Measurements from ENCODE around the gene POTEJ.
"Not testable (repeated sequence)": the region's sequence is repeated elsewhere in the genome, so short reads cannot be mapped to it uniquely, and the experiment has no call there.

Gene POTEJ

DNA sequence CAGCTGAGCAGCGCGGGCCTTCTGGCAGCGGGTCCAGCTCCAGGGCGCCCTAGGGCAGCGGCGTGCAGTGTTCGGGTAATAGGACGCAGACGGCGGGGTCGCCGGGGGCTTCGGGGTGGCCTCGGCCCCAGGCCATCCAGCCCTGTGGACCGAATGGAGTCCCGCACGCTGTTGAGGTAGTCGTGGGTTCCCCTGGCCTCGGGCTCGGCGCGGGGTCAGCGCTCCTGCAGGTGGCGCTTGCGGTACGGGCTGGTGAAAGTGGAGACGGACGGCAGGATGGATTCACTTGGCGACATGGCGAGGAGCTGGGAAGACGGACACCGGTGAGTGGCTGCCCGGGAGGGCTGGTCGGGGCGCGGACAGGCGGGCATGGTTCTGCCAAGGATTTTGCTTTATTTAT is 82.2 kb downstream of the POTEJ start:
- TF ChIP-seq, protein P1, sequence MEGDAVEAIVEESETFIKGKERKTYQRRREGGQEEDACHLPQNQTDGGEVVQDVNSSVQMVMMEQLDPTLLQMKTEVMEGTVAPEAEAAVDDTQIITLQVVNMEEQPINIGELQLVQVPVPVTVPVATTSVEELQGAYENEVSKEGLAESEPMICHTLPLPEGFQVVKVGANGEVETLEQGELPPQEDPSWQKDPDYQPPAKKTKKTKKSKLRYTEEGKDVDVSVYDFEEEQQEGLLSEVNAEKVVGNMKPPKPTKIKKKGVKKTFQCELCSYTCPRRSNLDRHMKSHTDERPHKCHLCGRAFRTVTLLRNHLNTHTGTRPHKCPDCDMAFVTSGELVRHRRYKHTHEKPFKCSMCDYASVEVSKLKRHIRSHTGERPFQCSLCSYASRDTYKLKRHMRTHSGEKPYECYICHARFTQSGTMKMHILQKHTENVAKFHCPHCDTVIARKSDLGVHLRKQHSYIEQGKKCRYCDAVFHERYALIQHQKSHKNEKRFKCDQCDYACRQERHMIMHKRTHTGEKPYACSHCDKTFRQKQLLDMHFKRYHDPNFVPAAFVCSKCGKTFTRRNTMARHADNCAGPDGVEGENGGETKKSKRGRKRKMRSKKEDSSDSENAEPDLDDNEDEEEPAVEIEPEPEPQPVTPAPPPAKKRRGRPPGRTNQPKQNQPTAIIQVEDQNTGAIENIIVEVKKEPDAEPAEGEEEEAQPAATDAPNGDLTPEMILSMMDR (IDR thresholded peaks at IDR 0.05; ENCODE audit: borderline replicate concordance, control extremely low read depth, extremely low read depth, insufficient read depth, missing control alignments) = peak; percentile 33
- in situ Hi-C loops (cut with MboI; ENCODE audit: low sequenced_read_pairs, unreplicated experiment) = not testable (repeated sequence)
- DNase-seq (ENCODE audit: low spot score) = peak; percentile 47

DNA sequence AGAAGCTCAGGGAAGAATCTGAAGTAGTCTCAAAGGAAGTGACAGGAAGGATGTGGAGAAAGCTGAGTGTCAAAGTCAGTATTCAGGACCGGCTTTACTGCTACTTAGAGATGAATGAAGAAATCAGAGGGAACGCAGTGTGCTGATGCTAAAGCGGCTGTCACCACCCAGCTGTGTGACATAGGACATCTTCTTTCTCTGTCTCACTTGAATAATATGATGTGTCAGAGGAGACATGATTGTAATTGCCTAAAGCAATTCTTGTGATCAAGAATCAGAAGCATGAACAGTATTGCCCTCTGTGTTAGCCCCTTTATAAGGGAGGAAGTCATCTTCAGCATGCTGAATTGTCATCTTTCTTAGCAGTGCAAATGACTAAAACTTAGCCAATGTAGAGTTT is 92.0 kb downstream of the POTEJ start:
- in situ Hi-C loops (cut with MboI; ENCODE audit: low sequenced_read_pairs, unreplicated experiment); DNase-seq (ENCODE audit: low spot score): not testable (repeated sequence)
